AG09309 (cell line): ENCODE measurements around the gene TRAF2.

Source experiments
- DNase-seq: peaks from one replicate; pipeline ENCODE4 v3.0.0-alpha.2; 2010; ENCODE audit warnings: low read depth
- H3K4me3 ChIP-seq: 2 replicates; pipeline ENCODE4 v1.5.1; 2011; ENCODE audit warnings: mild to moderate bottlenecking, low read depth, low read length, moderate library complexity; ENCODE audit not compliant: control insufficient read depth
- CTCF ChIP-seq: IDR thresholded peaks from 2 replicates; pipeline ENCODE4 v1.5.1; 2011; ENCODE audit warnings: mild to moderate bottlenecking, low read depth, low read length, inconsistent platforms; ENCODE audit not compliant: insufficient read depth, control insufficient read depth; ENCODE audit errors: missing control alignments

The TRAF2 gene

GRCh38 chr9:136890661-136891060, 4.3 kb downstream of the TRAF2 start:
- DNase-seq: no peak
- H3K4me3 ChIP-seq: no peak overlapping the region
- TF ChIP-seq CTCF: no peak

- no peak overlapping the region for H3K4me3 ChIP-seq
- TF ChIP-seq CTCF: no peak
- no peak for DNase-seq
Measured at GRCh38 chr9:136896027-136896426, 9.7 kb downstream of the TRAF2 start.

- TF ChIP-seq CTCF: no peak
- no peak overlapping the region for H3K4me3 ChIP-seq
- no peak for DNase-seq
Measured at GRCh38 chr9:136898483-136899100, 12.3 kb downstream of the TRAF2 start.

GRCh38 chr9:136899196-136899595, 12.9 kb downstream of the TRAF2 start:
- no peak overlapping the region for H3K4me3 ChIP-seq
- DNase-seq: no peak
- no peak for TF ChIP-seq CTCF

GRCh38 chr9:136900556-136900955, 14.2 kb downstream of the TRAF2 start:
- DNase-seq: no peak
- H3K4me3 ChIP-seq: no peak overlapping the region
- TF ChIP-seq CTCF: no peak

GRCh38 chr9:136900988-136901515, 14.7 kb downstream of the TRAF2 start:
- no peak overlapping the region for H3K4me3 ChIP-seq
- TF ChIP-seq CTCF: no peak
- no peak for DNase-seq
